Measurements from ENCODE around the gene CNIH1. TPM values are rescaled to one million over a fixed set of nuclear protein-coding genes. Genes with fewer than 3 reads are reported as not detected.
"Not testable (repeated sequence)": the region's sequence is repeated elsewhere in the genome, so short reads cannot be mapped to it uniquely, and the experiment has no call there.

The CNIH1 gene
- total RNA-seq, 1 donor from 2014 or later: 71.9 TPM

DNA sequence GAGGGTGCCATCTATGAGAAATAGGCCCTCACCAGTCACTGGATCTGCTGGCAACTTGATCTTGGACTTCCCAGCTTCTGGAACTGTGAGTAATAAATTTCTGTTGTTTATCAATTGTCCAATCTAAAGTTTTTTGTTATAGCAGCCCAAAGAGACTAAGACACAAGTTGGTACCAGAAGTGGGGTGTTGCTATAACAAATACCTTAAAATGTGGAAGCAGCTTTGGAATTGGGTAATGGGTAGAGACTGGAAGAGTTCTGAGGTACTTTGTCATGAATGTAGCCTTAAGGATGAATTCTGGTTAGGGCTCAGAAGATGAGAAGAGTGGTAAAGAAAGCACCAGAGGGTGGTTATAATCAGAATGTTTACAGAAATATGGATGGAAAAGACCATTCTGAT, 26.1 kb upstream of the CNIH1 start:
- Mint-ChIP-seq H3K27ac (ENCODE audit: unreplicated experiment) (no peak overlapping the region), H3K4me3 (ENCODE audit: unreplicated experiment) (no peak overlapping the region), H3K9me3 (ENCODE audit: unreplicated experiment) (peaks cover 19% of the 10 kb centered on the region), H3K36me3 (ENCODE audit: unreplicated experiment) (peaks cover 10% of the 10 kb centered on the region), H3K4me1 (ENCODE audit: low read depth, unreplicated experiment) (peaks cover 16% of the 10 kb centered on the region), H3K27me3 (ENCODE audit: unreplicated experiment) (peaks cover 4% of the 10 kb centered on the region)
- DNase-seq: no peak
- no peak for TF ChIP-seq CTCF (IDR thresholded peaks at IDR 0.05; ENCODE audit: partially characterized antibody, unreplicated experiment)

- Mint-ChIP-seq H3K4me1 (ENCODE audit: low read depth, unreplicated experiment) (peaks cover 16% of the 10 kb centered on the region), H3K36me3 (ENCODE audit: unreplicated experiment) (peaks cover 10% of the 10 kb centered on the region), H3K27ac (ENCODE audit: unreplicated experiment) (peak overlapping the region; percentile 93), H3K4me3 (ENCODE audit: unreplicated experiment) (peak overlapping the region; percentile 76), H3K9me3 (ENCODE audit: unreplicated experiment) (peaks cover 17% of the 10 kb centered on the region), H3K27me3 (ENCODE audit: unreplicated experiment) (peaks cover under 1% of the 10 kb centered on the region)
- TF ChIP-seq CTCF (IDR thresholded peaks at IDR 0.05; ENCODE audit: partially characterized antibody, unreplicated experiment): no peak
- DNase-seq: peak; percentile 43
Measured at GRCh38 chr14:54465654-54466053, 24.5 kb upstream of the CNIH1 start.

- Mint-ChIP-seq H3K4me1 (ENCODE audit: low read depth, unreplicated experiment) (peaks cover 16% of the 10 kb centered on the region), H3K27me3 (ENCODE audit: unreplicated experiment) (no peaks in the 10 kb centered on the region)
- no peak for TF ChIP-seq CTCF (IDR thresholded peaks at IDR 0.05; ENCODE audit: partially characterized antibody, unreplicated experiment)
Measured at GRCh38 chr14:54462048-54462447, 20.9 kb upstream of the CNIH1 start.

GRCh38 chr14:54459106-54459505, 17.9 kb upstream of the CNIH1 start:
- H3K9me3 Mint-ChIP-seq (ENCODE audit: unreplicated experiment): peaks cover 5% of the 10 kb centered on the region
- no peaks in the 10 kb centered on the region for H3K4me1 Mint-ChIP-seq (ENCODE audit: low read depth, unreplicated experiment)
- H3K36me3 Mint-ChIP-seq (ENCODE audit: unreplicated experiment): peaks cover 7% of the 10 kb centered on the region
- no peaks in the 10 kb centered on the region for H3K27me3 Mint-ChIP-seq (ENCODE audit: unreplicated experiment)
- no peak overlapping the region for H3K4me3 Mint-ChIP-seq (ENCODE audit: unreplicated experiment)
- H3K27ac Mint-ChIP-seq (ENCODE audit: unreplicated experiment): no peak overlapping the region
- no peak for TF ChIP-seq CTCF (IDR thresholded peaks at IDR 0.05; ENCODE audit: partially characterized antibody, unreplicated experiment)
- no peak for DNase-seq

More at GRCh38 chr14:54462048-54462447, 20.9 kb upstream of the CNIH1 start:
- no peak for DNase-seq
- H3K9me3 Mint-ChIP-seq (ENCODE audit: unreplicated experiment): peaks cover 16% of the 10 kb centered on the region
- H3K4me3 Mint-ChIP-seq (ENCODE audit: unreplicated experiment): no peak overlapping the region
- peaks cover 7% of the 10 kb centered on the region for H3K36me3 Mint-ChIP-seq (ENCODE audit: unreplicated experiment)
- no peak overlapping the region for H3K27ac Mint-ChIP-seq (ENCODE audit: unreplicated experiment)

- not testable (repeated sequence) for H3K27ac Mint-ChIP-seq (ENCODE audit: unreplicated experiment); H3K4me1 Mint-ChIP-seq (ENCODE audit: low read depth, unreplicated experiment); H3K36me3 Mint-ChIP-seq (ENCODE audit: unreplicated experiment); H3K27me3 Mint-ChIP-seq (ENCODE audit: unreplicated experiment); H3K9me3 Mint-ChIP-seq (ENCODE audit: unreplicated experiment); DNase-seq; H3K4me3 Mint-ChIP-seq (ENCODE audit: unreplicated experiment)
Measured at GRCh38 chr14:54458536-54458935, 17.4 kb upstream of the CNIH1 start.

DNA sequence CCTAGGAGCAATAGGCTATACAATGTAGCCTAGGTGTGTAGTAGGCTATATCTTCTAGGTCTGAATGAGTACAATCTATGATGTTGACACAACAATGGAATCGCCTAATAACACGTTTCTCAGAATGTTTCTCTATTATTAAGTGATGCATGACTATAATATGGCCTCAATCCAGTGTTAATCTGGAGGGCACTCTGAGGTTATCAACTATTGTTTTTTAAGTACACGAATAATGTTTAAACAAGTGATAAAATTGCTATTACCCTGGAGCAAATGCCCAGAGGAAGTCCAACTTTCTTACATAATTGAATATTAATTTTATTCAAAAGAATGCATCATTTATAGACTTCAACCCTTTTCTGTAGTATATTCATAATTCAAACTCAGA, 16.4 kb upstream of the CNIH1 start:
- Mint-ChIP-seq H3K9me3 (ENCODE audit: unreplicated experiment) (peaks cover 5% of the 10 kb centered on the region), H3K27me3 (ENCODE audit: unreplicated experiment) (no peaks in the 10 kb centered on the region), H3K4me3 (ENCODE audit: unreplicated experiment) (no peak overlapping the region), H3K36me3 (ENCODE audit: unreplicated experiment) (peaks cover 7% of the 10 kb centered on the region), H3K4me1 (ENCODE audit: low read depth, unreplicated experiment) (no peaks in the 10 kb centered on the region), H3K27ac (ENCODE audit: unreplicated experiment) (no peak overlapping the region)
- no peak for TF ChIP-seq CTCF (IDR thresholded peaks at IDR 0.05; ENCODE audit: partially characterized antibody, unreplicated experiment)
- no peak for DNase-seq

DNA sequence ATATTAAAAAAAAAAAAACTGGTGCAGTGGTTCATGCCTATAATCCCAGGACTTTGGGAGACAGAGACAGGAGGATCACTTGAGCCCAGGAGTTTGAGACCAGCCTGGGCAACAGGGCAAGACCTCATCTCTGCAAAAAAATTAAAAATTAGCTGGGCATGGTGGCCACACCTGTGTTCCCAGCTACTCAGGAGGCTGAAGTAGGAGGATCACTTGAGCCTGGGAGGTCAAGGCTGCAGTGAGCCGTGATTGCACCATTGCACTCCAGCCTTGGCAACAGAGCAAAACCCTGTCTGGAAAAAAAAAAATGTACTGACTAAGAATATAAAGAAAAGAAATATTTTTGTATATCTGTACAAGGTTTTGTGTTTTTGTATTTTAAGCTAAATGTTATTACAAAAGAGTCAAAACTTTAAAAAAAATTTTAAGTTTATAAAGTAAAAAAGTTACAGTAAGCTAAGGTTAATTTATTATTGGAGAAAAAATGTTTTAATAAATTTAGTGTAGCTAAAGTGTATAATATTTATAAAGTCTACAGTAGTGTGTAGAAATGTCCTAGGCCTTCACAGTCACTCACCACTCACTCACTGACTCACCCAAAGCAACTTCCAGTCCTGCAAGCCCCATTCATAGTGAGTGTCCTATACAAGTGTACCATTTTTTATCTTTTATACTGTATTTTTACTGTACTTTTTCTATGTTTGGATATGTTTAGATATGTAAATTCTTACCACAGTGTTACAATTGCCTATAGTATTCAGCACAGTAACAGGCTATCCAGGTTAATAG, 15.8 kb upstream of the CNIH1 start:
- H3K9me3 Mint-ChIP-seq (ENCODE audit: unreplicated experiment); H3K27ac Mint-ChIP-seq (ENCODE audit: unreplicated experiment); H3K27me3 Mint-ChIP-seq (ENCODE audit: unreplicated experiment); H3K4me3 Mint-ChIP-seq (ENCODE audit: unreplicated experiment); H3K36me3 Mint-ChIP-seq (ENCODE audit: unreplicated experiment); H3K4me1 Mint-ChIP-seq (ENCODE audit: low read depth, unreplicated experiment); DNase-seq: not testable (repeated sequence)
